Spleen (tissue), 11 donors: ENCODE results near the gene EML3. TPM values are rescaled to one million over a fixed set of nuclear protein-coding genes. Genes with fewer than 3 reads are reported as not detected.

Experiments
- DNase-seq: peaks from one replicate; pipeline ENCODE4 v3.0.0-alpha.2; 2020
- H3K27ac ChIP-seq, 8 donors: fragments of 200-600 bp; sonication (generic) in 7 of 8; 1 replicate in 4 of 8; 2 replicates in 4 of 8; pipeline versions ENCODE4 v1.5.0 to v1.8.0; 2016 to 2021; ENCODE audit warnings: inconsistent platforms in 4 of 8, mild to moderate bottlenecking in 4 of 8, moderate library complexity in 1 of 8
- H3K27me3 ChIP-seq, 7 donors: fragments of 200-600 bp; sonication (generic) in 6 of 7; replicated peaks in 1 of 7; 1 replicate in 4 of 7; 2 replicates in 3 of 7; pipeline versions ENCODE4 v1.5.0 to v1.8.0; 2016 to 2021; ENCODE audit warnings: inconsistent platforms in 3 of 7, mild to moderate bottlenecking in 1 of 7
- H3K36me3 ChIP-seq, 6 donors: fragments of 200-600 bp; sonication (generic) in 5 of 6; 1 replicate in 4 of 6; 2 replicates in 2 of 6; pipeline versions ENCODE4 v1.5.0 to v1.8.0; 2016 to 2021; ENCODE audit warnings: inconsistent platforms in 2 of 6
- H3K4me1 ChIP-seq, 6 donors: fragments of 200-600 bp; sonication (generic) in 5 of 6; 1 replicate in 3 of 6; 2 replicates in 3 of 6; pipeline versions ENCODE4 v1.5.0 to v1.8.0; 2016 to 2021; ENCODE audit warnings: inconsistent platforms in 3 of 6
- H3K4me3 ChIP-seq, 8 donors: fragments of 200-600 bp; sonication (generic) in 7 of 8; 1 replicate in 4 of 8; 2 replicates in 4 of 8; pipeline versions ENCODE4 v1.5.0 to v1.8.0; 2016 to 2021; ENCODE audit warnings: inconsistent platforms in 4 of 8, mild to moderate bottlenecking in 4 of 8, moderate library complexity in 2 of 8
- H3K9me3 ChIP-seq, 8 donors: fragments of 200-600 bp; sonication (generic) in 7 of 8; 1 replicate in 4 of 8; 2 replicates in 4 of 8; pipeline versions ENCODE4 v1.5.0 to v1.8.0; 2016 to 2021; ENCODE audit warnings: inconsistent platforms in 4 of 8
- POLR2A ChIP-seq, 3 donors: fragments of 450-650 bp; IDR thresholded peaks; one replicate each; pipeline ENCODE4 v1.5.1; 2017; ENCODE audit warnings: antibody characterized with exemption in 3 of 3, mild to moderate bottlenecking in 1 of 3
- POLR2AphosphoS5 ChIP-seq, 3 donors: sonication (generic); formaldehyde crosslinking; IDR thresholded peaks; one replicate each; pipeline ENCODE4 v1.5.1; 2017; ENCODE audit warnings: antibody characterized with exemption in 3 of 3
- WGBS, 5 donors: extraction: QIAGEN DNeasy Blood & Tissue Kit in 3 of 5; methylation state at CpG; one replicate each; pipeline versions ENCODE4 v1.1.5 to v1.1.7; 2013 to 2018; 5-methylcytosine and 5-hydroxymethylcytosine counted together
- intact Hi-C: fragments of 100-400 bp; cut with DNase I; formaldehyde crosslinking; loops from one replicate; pipeline ENCODE4 v1.15.0; 2023; ENCODE audit warnings: low total_unique reads
- polyA plus RNA-seq, 3 donors: library from polyadenylated mRNA; stranded (reverse); fragments of 200-250 nt; gene quantifications; one replicate each; pipeline ENCODE4 v1.2.1, GENCODE V29; 2013
- total RNA-seq, 7 donors: library from RNA; depleted of rRNA in 3 of 7; stranded (reverse); fragments of >200 nt in 3 of 7; fragmentation: NEBNext Ultra II Directional in 4 of 7; extraction: Animal tissue kit (Norgen Biotek cat#: 25700) in 4 of 7; gene quantifications; one replicate each; pipeline versions ENCODE4 v1.1.0 to v1.2.1, GENCODE V29; 2016 to 2021
- TF ChIP-seq, protein P1 (sequence below), 11 experiments: fragments of 200-600 bp in 7 of 11; fragments of 450-650 bp in 4 of 11; sonication (generic) in 4 of 11; IDR thresholded peaks in 8 of 11; conservative IDR thresholded peaks in 3 of 11; 1 replicate in 7 of 11; 2 replicates in 4 of 11; pipeline versions ENCODE4 v1.4.0 to v1.8.0; 2016 to 2021; ENCODE audit warnings: antibody characterized with exemption in 11 of 11, inconsistent platforms in 4 of 11, mild to moderate bottlenecking in 1 of 11
- donor health status: healthy with polysubstance abuse.
- donor health status: DM: no; HTN: no; CAD: no; lungs with moderate emphysema.
- donor health status: DM: no; HTN: no; CAD: no.
- donor health status: Bipolar disorder and iron deficiency.
- donor health status: healthy.
- donor health status: DM: no; HTN: no; CAD: no.
- donor health status: DM: yes; HTN: yes; CAD: no.

Gene EML3
- total and polyA plus RNA-seq, 10 donors, result 46.7 to 159 (median 112) TPM

DNA sequence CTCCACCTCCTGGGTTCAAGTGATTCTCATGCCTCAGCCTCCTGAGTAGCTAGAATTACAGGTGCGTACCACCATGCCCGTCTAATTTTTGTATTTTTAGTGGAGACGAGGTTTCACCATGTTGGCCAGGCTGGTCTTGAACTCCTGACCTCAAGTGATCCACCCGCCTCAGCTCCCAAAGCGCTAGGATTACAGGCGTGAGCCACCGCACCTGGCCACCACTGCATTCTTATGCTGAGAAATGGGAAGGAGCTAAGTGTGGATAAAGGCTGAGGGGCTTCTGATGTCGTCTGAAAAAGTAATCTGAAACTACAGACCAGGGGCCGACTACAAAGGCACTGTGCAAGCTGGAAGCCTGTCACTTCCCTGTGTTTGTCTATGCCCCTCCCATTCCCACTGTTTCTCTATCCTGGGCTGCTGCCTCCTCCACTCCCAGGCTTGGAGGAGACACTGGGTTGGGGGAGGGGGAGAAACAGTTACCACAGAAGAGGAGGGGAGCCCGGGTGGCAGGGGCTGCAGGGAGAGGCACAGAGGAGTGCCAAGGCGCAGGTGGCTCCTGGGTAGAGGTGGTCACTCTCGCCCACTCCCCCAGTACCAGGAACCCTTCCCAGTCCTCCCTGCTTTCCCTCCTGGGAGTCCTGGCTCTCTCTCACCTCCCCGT, 8.0 kb downstream of the EML3 start:
- no peaks in the 10 kb centered on the region for H3K27me3 ChIP-seq
- H3K9me3 ChIP-seq, result no peaks in the 10 kb centered on the region
- intact Hi-C loops, result no loop called here
- H3K27ac ChIP-seq, result no peak overlapping the region
- 87 to 94% (median 90%) methylated on average over 13 of the region's 13 CpGs for WGBS, 5 donors
- H3K36me3 ChIP-seq, result peaks cover 0 to 75% (median 34%) of the 10 kb centered on the region in 6 donors
- H3K4me1 ChIP-seq, result peaks cover 12 to 81% (median 45%) of the 10 kb centered on the region in 6 donors
- DNase-seq, result no peak
- no peak overlapping the region for H3K4me3 ChIP-seq
- TF ChIP-seq, protein P1, sequence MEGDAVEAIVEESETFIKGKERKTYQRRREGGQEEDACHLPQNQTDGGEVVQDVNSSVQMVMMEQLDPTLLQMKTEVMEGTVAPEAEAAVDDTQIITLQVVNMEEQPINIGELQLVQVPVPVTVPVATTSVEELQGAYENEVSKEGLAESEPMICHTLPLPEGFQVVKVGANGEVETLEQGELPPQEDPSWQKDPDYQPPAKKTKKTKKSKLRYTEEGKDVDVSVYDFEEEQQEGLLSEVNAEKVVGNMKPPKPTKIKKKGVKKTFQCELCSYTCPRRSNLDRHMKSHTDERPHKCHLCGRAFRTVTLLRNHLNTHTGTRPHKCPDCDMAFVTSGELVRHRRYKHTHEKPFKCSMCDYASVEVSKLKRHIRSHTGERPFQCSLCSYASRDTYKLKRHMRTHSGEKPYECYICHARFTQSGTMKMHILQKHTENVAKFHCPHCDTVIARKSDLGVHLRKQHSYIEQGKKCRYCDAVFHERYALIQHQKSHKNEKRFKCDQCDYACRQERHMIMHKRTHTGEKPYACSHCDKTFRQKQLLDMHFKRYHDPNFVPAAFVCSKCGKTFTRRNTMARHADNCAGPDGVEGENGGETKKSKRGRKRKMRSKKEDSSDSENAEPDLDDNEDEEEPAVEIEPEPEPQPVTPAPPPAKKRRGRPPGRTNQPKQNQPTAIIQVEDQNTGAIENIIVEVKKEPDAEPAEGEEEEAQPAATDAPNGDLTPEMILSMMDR (IDR thresholded peaks at IDR 0.05 in 8 of 11, conservative IDR thresholded peaks at IDR 0.05 in 3 of 11), result no peak
- TF ChIP-seq POLR2AphosphoS5 (IDR thresholded peaks at IDR 0.05), result no peak

DNA sequence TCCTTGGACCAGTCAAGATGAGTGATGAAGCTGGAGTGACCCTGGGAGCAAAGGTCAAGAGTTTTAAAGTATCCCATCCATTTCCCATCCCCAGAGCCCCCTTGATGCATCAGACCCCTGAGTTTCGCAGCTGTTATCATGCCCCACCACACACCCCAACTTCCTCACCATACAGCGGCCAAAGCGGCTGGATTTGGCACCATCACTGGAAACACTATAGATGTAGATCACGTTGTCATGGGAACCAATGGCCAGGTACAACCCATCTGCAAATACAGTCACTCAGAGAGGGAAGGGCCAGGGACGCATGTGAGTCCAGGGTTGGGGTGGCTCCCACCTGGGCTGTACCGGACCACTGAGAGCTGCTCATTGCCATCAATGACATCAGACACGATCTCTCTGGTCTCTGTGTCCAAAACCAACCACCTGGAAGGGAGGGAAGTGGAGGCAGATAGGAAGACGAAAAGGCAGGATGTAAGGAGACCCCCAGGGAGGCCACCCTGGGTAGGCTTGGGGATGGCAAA, 8.7 kb downstream of the EML3 start:
- no peak overlapping the region for H3K4me3 ChIP-seq
- peaks cover 0 to 69% (median 33%) of the 10 kb centered on the region in 6 donors for H3K36me3 ChIP-seq
- H3K4me1 ChIP-seq, result peaks cover 15 to 81% (median 47%) of the 10 kb centered on the region in 6 donors
- H3K9me3 ChIP-seq, result no peaks in the 10 kb centered on the region
- H3K27me3 ChIP-seq, result no peaks in the 10 kb centered on the region
- H3K27ac ChIP-seq, result no peak overlapping the region
- TF ChIP-seq, protein P1 (IDR thresholded peaks at IDR 0.05 in 8 of 11, conservative IDR thresholded peaks at IDR 0.05 in 3 of 11), result no peak
- TF ChIP-seq POLR2A (IDR thresholded peaks at IDR 0.05) (no peak), POLR2AphosphoS5 (IDR thresholded peaks at IDR 0.05) (no peak)
- intact Hi-C loops, result no loop called here
- DNase-seq, result no peak
- 90 to 94% (median 91%) methylated on average over 8 of the region's 8 CpGs for WGBS, 5 donors

DNA sequence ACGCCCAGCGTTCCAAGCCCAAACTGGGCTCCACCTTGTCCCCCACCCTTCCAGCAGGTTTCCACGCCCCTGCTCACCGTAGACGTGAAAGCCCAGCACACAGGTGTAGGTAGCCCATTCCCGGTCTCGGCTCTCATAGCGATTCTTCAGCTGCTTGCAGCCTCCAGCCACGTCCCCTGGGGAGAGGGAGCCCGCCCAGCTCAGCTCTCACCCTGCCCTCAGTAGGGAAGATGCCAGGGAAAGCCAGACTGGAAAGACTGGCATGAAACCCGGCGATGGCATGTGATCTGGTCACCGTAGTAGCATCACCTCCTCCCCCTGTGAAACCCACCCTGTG, 9.5 kb downstream of the EML3 start:
- DNase-seq, result no peak

DNA sequence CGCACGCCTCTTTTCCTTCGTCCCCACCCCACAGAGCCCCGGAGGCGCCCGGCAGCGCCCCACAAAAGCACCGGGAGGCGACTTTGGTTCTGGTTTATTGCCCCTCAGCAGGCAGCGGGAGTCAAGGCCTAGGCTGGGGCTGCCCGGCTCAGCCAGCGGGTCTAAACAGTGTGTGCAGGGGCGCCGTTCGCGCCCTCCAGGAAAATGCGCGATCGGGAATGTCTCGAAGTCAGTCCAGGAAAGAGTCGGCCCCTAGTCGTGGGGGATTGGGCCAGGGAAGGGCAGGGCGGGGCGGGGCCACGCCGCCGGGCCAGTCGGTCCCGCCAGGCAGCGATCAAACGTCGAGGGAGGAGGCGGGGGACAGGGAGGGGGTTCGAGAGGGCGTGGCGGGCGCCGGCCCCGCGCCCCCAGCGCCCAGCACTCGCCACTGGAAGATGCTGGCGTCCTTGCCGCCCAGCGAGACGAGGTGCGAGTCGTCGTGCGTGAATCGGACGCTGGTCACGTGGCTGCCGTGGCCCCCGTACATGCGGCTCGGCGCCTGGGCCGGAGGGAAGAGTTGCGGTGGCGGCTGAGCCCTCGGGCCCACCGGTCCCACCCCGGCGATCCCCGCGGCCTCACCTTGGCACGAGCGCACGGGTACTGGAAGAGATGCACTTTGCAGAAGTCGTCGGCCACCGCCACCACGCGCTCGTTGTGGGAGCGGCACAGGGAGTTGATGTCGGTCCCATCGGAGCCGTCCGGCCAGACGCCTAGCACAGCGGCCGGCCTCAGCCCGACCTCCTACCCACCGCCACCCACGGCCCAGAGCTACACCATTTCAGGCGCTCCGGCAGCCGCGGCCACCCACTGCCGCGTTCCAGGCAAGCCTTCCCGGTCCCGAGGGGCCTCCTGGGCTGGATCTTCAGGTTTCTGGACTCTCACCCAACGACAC, 10.2 kb downstream of the EML3 start:
- Histone ChIP-seq H3K27ac (peak overlapping the region; percentile 92 to 99 (median 98)), H3K4me1 (peaks cover 19 to 81% (median 49%) of the 10 kb centered on the region in 6 donors), H3K4me3 (peak overlapping the region; percentile 90 to 98 (median 92)), H3K9me3 (no peaks in the 10 kb centered on the region), H3K27me3 (no peaks in the 10 kb centered on the region), H3K36me3 (peaks cover 0 to 69% (median 36%) of the 10 kb centered on the region in 6 donors)
- 33 to 43% (median 39%) methylated on average over 66 to 96 of the region's 96 CpGs for WGBS, 5 donors
- intact Hi-C loops, result no loop called here
- TF ChIP-seq POLR2AphosphoS5 (IDR thresholded peaks at IDR 0.05) (peak in 2 of 3 donors; percentile 56 to 74), POLR2A (IDR thresholded peaks at IDR 0.05) (no peak)
- TF ChIP-seq, protein P1 (IDR thresholded peaks at IDR 0.05 in 8 of 11, conservative IDR thresholded peaks at IDR 0.05 in 3 of 11), result no peak
- peak; percentile 91 for DNase-seq

More for the DNA sequence above, 9.5 kb downstream of the EML3 start:
- H3K27me3 ChIP-seq, result no peaks in the 10 kb centered on the region
- H3K36me3 ChIP-seq, result peaks cover 0 to 69% (median 32%) of the 10 kb centered on the region in 6 donors
- TF ChIP-seq POLR2A (IDR thresholded peaks at IDR 0.05), result no peak
- peak overlapping the region in 5 of 8 donors; percentile 90 to 98 (median 92) for H3K4me3 ChIP-seq
- WGBS, 5 donors, result 86 to 95% (median 93%) methylated on average over 11 to 13 of the region's 13 CpGs
- H3K27ac ChIP-seq, result peak overlapping the region in 5 of 8 donors; percentile 98 to 99 (median 98)
- intact Hi-C loops, result no loop called here
- no peaks in the 10 kb centered on the region for H3K9me3 ChIP-seq
- peaks cover 22 to 81% (median 51%) of the 10 kb centered on the region in 6 donors for H3K4me1 ChIP-seq
